SU-DHL-6 (cell line): ENCODE results near the gene SLC6A3.

ENCODE experiments used
- H2AFZ ChIP-seq: fragments of 200-600 bp; sonication (generic); 2 replicates; pipeline ENCODE4 v1.6.1; 2014; ENCODE audit warnings: low read depth, mild to moderate bottlenecking, moderate library complexity, mixed read lengths, antibody characterized with exemption, low read length; ENCODE audit not compliant: severe bottlenecking
- H3F3A ChIP-seq: fragments of 200-600 bp; shearing (Covaris generic); 2 replicates; pipeline ENCODE4 v1.6.0; 2016; ENCODE audit warnings: antibody characterized with exemption, mild to moderate bottlenecking; ENCODE audit not compliant: insufficient read depth
- H3K27ac ChIP-seq: fragments of 200-600 bp; sonication (generic); 2 replicates; pipeline ENCODE4 v1.5.1; 2016; ENCODE audit warnings: low read depth, mild to moderate bottlenecking, low read length, moderate library complexity, mixed read lengths
- H3K27me3 ChIP-seq: fragments of 200-600 bp; sonication (generic), shearing (Covaris generic); 2 replicates; pipeline ENCODE4 v1.6.0; 2014; ENCODE audit warnings: mild to moderate bottlenecking, low read length
- H3K36me3 ChIP-seq: fragments of 200-600 bp; sonication (generic); 2 replicates; pipeline ENCODE4 v1.6.1; 2014; ENCODE audit warnings: mild to moderate bottlenecking, low read length, mixed read lengths
- H3K4me2 ChIP-seq: fragments of 300-600, 200-600 bp; shearing (Covaris generic), sonication (generic); 2 replicates; pipeline ENCODE4 v1.6.0; 2014; ENCODE audit warnings: low read length, low read depth, mild to moderate bottlenecking; ENCODE audit not compliant: poor library complexity, severe bottlenecking
- H3K4me3 ChIP-seq: fragments of 200-600 bp; sonication (generic); 2 replicates; pipeline ENCODE4 v1.5.1; 2014; ENCODE audit warnings: antibody characterized with exemption, low read length, mild to moderate bottlenecking, mixed read lengths; ENCODE audit not compliant: insufficient read depth, poor library complexity, severe bottlenecking
- H3K79me2 ChIP-seq: fragments of 200-600 bp; sonication (generic); 2 replicates; pipeline ENCODE4 v1.6.1; 2014; ENCODE audit warnings: mild to moderate bottlenecking, low read length, moderate library complexity; ENCODE audit not compliant: insufficient read depth
- H3K9ac ChIP-seq: fragments of 200-600 bp; sonication (generic); 2 replicates; pipeline ENCODE4 v1.7.0; 2014; ENCODE audit warnings: mild to moderate bottlenecking, low read length
- H3K9me2 ChIP-seq: fragments of 200-600 bp; sonication (generic); replicated peaks from 2 replicates; pipeline ENCODE4 v1.6.1; 2014; ENCODE audit warnings: low read length; ENCODE audit not compliant: insufficient read depth
- H3K9me3 ChIP-seq: fragments of 200-600 bp; sonication (generic); 2 replicates; pipeline ENCODE4 v1.6.1; 2014; ENCODE audit warnings: low read length, mixed read lengths; ENCODE audit not compliant: insufficient read depth
- H4K20me1 ChIP-seq: fragments of 200-600 bp; sonication (generic); 2 replicates; pipeline ENCODE4 v1.6.1; 2014; ENCODE audit warnings: low read depth, mild to moderate bottlenecking, antibody characterized with exemption, low read length, moderate library complexity, mixed read lengths
- CTCF ChIP-seq: fragments of 200-600 bp; sonication (generic); IDR thresholded peaks from one replicate; pipeline ENCODE4 v1.5.1; 2017; ENCODE audit warnings: antibody characterized with exemption, mild to moderate bottlenecking, low read length, moderate library complexity; ENCODE audit not compliant: insufficient read depth, poor library complexity, severe bottlenecking
- EZH2phosphoT487 ChIP-seq: fragments of 200-600 bp; sonication (generic), shearing (Covaris generic); conservative IDR thresholded peaks from 2 replicates; pipeline ENCODE4 v1.6.1; 2018; ENCODE audit warnings: mild to moderate bottlenecking, antibody characterized with exemption, low read length, moderate library complexity, mixed read lengths

Gene SLC6A3

GRCh38 chr5:1391691-1392090, 53.5 kb downstream of the SLC6A3 start:
- H3K9ac ChIP-seq, result no peak overlapping the region
- H3K4me2 ChIP-seq, result no peak overlapping the region
- H2AFZ ChIP-seq, result no peak overlapping the region
- no peaks in the 10 kb centered on the region for H3K9me3 ChIP-seq
- H3K27me3 ChIP-seq, result no peaks in the 10 kb centered on the region
- no peaks in the 10 kb centered on the region for H3K36me3 ChIP-seq
- no peak overlapping the region for H3K4me3 ChIP-seq
- H4K20me1 ChIP-seq, result no peaks in the 10 kb centered on the region
- no peak for TF ChIP-seq EZH2phosphoT487
- TF ChIP-seq CTCF, result no peak
- no peaks in the 10 kb centered on the region for H3K9me2 ChIP-seq
- no peaks in the 10 kb centered on the region for H3F3A ChIP-seq
- H3K27ac ChIP-seq, result no peak overlapping the region
- H3K79me2 ChIP-seq, result no peaks in the 10 kb centered on the region

- no peaks in the 10 kb centered on the region for H3F3A ChIP-seq
- no peaks in the 10 kb centered on the region for H3K27me3 ChIP-seq
- no peaks in the 10 kb centered on the region for H3K36me3 ChIP-seq
- H3K9me2 ChIP-seq, result no peaks in the 10 kb centered on the region
- no peak overlapping the region for H3K27ac ChIP-seq
- TF ChIP-seq EZH2phosphoT487 (no peak), CTCF (no peak)
- H4K20me1 ChIP-seq, result no peaks in the 10 kb centered on the region
- no peaks in the 10 kb centered on the region for H3K79me2 ChIP-seq
- no peak overlapping the region for H3K4me3 ChIP-seq
- H3K4me2 ChIP-seq, result no peak overlapping the region
- no peak overlapping the region for H2AFZ ChIP-seq
- H3K9ac ChIP-seq, result no peak overlapping the region
- H3K9me3 ChIP-seq, result no peaks in the 10 kb centered on the region
Measured at GRCh38 chr5:1390861-1391600, 54.2 kb downstream of the SLC6A3 start.

- TF ChIP-seq CTCF (no peak), EZH2phosphoT487 (no peak)
- Histone ChIP-seq H3K36me3 (no peaks in the 10 kb centered on the region), H3K27ac (no peak overlapping the region), H3K4me3 (no peak overlapping the region), H3K9me3 (no peaks in the 10 kb centered on the region), H3K4me2 (no peak overlapping the region), H3K79me2 (no peaks in the 10 kb centered on the region), H2AFZ (no peak overlapping the region), H3K9me2 (no peaks in the 10 kb centered on the region), H3K27me3 (no peaks in the 10 kb centered on the region), H4K20me1 (no peaks in the 10 kb centered on the region), H3F3A (no peaks in the 10 kb centered on the region), H3K9ac (no peak overlapping the region)
Measured at GRCh38 chr5:1390333-1390732, 54.9 kb downstream of the SLC6A3 start.
